Measurements from ENCODE around the gene CEP170B. TPM values are rescaled to one million over a fixed set of nuclear protein-coding genes. Genes with fewer than 3 reads are reported as not detected.

CEP170B gene
- total RNA-seq, 4 donors from 2014 or later = 1.2 to 28.8 (median 8.3) TPM

GRCh38 chr14:104938960-104939359 is 73.9 kb downstream of the CEP170B start:
- no peaks in the 10 kb centered on the region for H3K9me3 ChIP-seq
- DNase-seq = peak in 1 of 2 donors; percentile 9
- intact Hi-C loops (cut with DNase I; ENCODE audit: low total_unique reads) = no loop called here

GRCh38 chr14:104939666-104940410 is 74.8 kb downstream of the CEP170B start:
- intact Hi-C loops (cut with DNase I; ENCODE audit: low total_unique reads) = no loop called here
- Histone ChIP-seq H3K4me3 (no peak overlapping the region), H3K36me3 (no peaks in the 10 kb centered on the region), H3K4me1 (no peaks in the 10 kb centered on the region), H3K27me3 (no peaks in the 10 kb centered on the region), H3K9me3 (no peaks in the 10 kb centered on the region), H3K27ac (no peak overlapping the region)
- no peak for TF ChIP-seq CTCF (IDR thresholded peaks at IDR 0.05)
- TF ChIP-seq POLR2A (IDR thresholded peaks at IDR 0.05) = no peak
- DNase-seq = peak; percentile 11 to 12

More at GRCh38 chr14:104938960-104939359, 73.9 kb downstream of the CEP170B start:
- Histone ChIP-seq H3K27me3 (no peaks in the 10 kb centered on the region), H3K36me3 (no peaks in the 10 kb centered on the region), H3K4me3 (no peak overlapping the region), H3K4me1 (no peaks in the 10 kb centered on the region), H3K27ac (no peak overlapping the region)
- TF ChIP-seq POLR2A (IDR thresholded peaks at IDR 0.05) = no peak
- TF ChIP-seq CTCF (IDR thresholded peaks at IDR 0.05) = no peak

- DNase-seq = peak in 1 of 2 donors; percentile 8
- H3K4me3 ChIP-seq = no peak overlapping the region
- H3K36me3 ChIP-seq = no peaks in the 10 kb centered on the region
- no peak overlapping the region for H3K27ac ChIP-seq
- H3K27me3 ChIP-seq = no peaks in the 10 kb centered on the region
- TF ChIP-seq CTCF (IDR thresholded peaks at IDR 0.05) = no peak
- TF ChIP-seq POLR2A (IDR thresholded peaks at IDR 0.05) = no peak
- H3K9me3 ChIP-seq = no peaks in the 10 kb centered on the region
- no peaks in the 10 kb centered on the region for H3K4me1 ChIP-seq
- intact Hi-C loops (cut with DNase I; ENCODE audit: low total_unique reads) = no loop called here
Measured at GRCh38 chr14:104940526-104941150, 75.6 kb downstream of the CEP170B start.

- H3K27me3 ChIP-seq = no peaks in the 10 kb centered on the region
- no peak for TF ChIP-seq CTCF (IDR thresholded peaks at IDR 0.05)
- H3K27ac ChIP-seq = no peak overlapping the region
- no peaks in the 10 kb centered on the region for H3K9me3 ChIP-seq
- no peaks in the 10 kb centered on the region for H3K4me1 ChIP-seq
- H3K4me3 ChIP-seq = no peak overlapping the region
- DNase-seq = peak in 1 of 2 donors; percentile 3
- no peaks in the 10 kb centered on the region for H3K36me3 ChIP-seq
- intact Hi-C loops (cut with DNase I; ENCODE audit: low total_unique reads) = no loop called here
Measured at GRCh38 chr14:104941508-104942365, 76.7 kb downstream of the CEP170B start.

Data from uterus (tissue), 4 donors.